A549 (cell line): Measurements from ENCODE around the gene TMEM203. TPM values are rescaled to one million over a fixed set of nuclear protein-coding genes. Genes with fewer than 3 reads are reported as not detected.

ENCODE experiments used
- ATAC-seq, 2 experiments: fragments of 200-7000 bp in 1 of 2; fragments of >200 bp in 1 of 2; cut with Nextera tagmentation in 1 of 2; cut with Tn5 transposase in 1 of 2; 3 replicates each; pipeline versions ENCODE4 v1.8.0 to v1.9.1; 2018 to 2020; ENCODE audit warnings: mild to moderate bottlenecking in 1 of 2, moderate library complexity in 1 of 2
- CTCF ChIA-PET: fragments of 300-600 bp; sonication (Branson Sonifier 250); formaldehyde crosslinking; extraction: SDS; loops from one replicate; lab custom pipeline; 2021; ENCODE audit warnings: antibody characterized with exemption, inconsistent platforms; lab: Yijun Ruan, JAX
- POLR2A ChIA-PET: fragments of 350-600 bp; formaldehyde crosslinking; extraction: SDS; loops from one replicate; lab custom pipeline; 2021; ENCODE audit warnings: antibody characterized with exemption, inconsistent platforms; lab: Yijun Ruan, JAX
- DNase-seq, 2 experiments: peaks; one replicate each; pipeline versions ENCODE4 v3.0.0 to v3.0.0-alpha.2; 2011 to 2016; ENCODE audit warnings: low read depth in 1 of 2, low spot score in 1 of 2
- FAIRE-seq: peaks from 2 replicates; lab custom pipeline; 2011; peaks lifted over from hg19 to GRCh38; lab: Jason Lieb, UNC
- H3K27ac ChIP-seq, 2 experiments: fragments of >200 bp; sonication (Bioruptor Twin); formaldehyde crosslinking; 3 replicates each; pipeline ENCODE4 v1.5.1; 2016 to 2017
- H3K4me1 ChIP-seq: fragments of >200 bp; sonication (Bioruptor Twin); formaldehyde crosslinking; 3 replicates; pipeline ENCODE4 v1.6.1; 2016
- H3K4me2 ChIP-seq: fragments of >200 bp; sonication (Bioruptor Twin); formaldehyde crosslinking; 3 replicates; pipeline ENCODE4 v1.6.1; 2016
- H3K4me3 ChIP-seq: fragments of >200 bp; sonication (Bioruptor Twin); formaldehyde crosslinking; 3 replicates; pipeline ENCODE4 v1.5.1; 2016
- H3K9me3 ChIP-seq: fragments of >200 bp; sonication (Bioruptor Twin); formaldehyde crosslinking; 3 replicates; pipeline ENCODE4 v1.6.1; 2016
- CEBPB ChIP-seq, 2 experiments: fragments of >200 bp in 1 of 2; sonication (Bioruptor Twin) in 1 of 2; formaldehyde crosslinking in 1 of 2; IDR thresholded peaks; 2 replicates each; pipeline ENCODE4 v1.6.1; 2012 to 2016
- CHD4 ChIP-seq: fragments of 200-600 bp; sonication (generic); IDR thresholded peaks from 2 replicates; pipeline ENCODE4 v1.6.1; 2016; ENCODE audit warnings: antibody characterized with exemption, mild to moderate bottlenecking, borderline replicate concordance
- EHF ChIP-seq: fragments of 250-450 bp; sonication (Bioruptor Pico); IDR thresholded peaks from 2 replicates; pipeline ENCODE4 v1.5.0; 2020; ENCODE audit warnings: mild to moderate bottlenecking
- EHMT2 ChIP-seq: fragments of 200-600 bp; sonication (generic); IDR thresholded peaks from 2 replicates; pipeline ENCODE4 v1.6.1; 2016; ENCODE audit warnings: antibody characterized with exemption, low read depth, mild to moderate bottlenecking, moderate library complexity
- FOSB ChIP-seq: fragments of 250-450 bp; sonication (Bioruptor Pico); IDR thresholded peaks from 2 replicates; pipeline ENCODE4 v1.5.0; 2020; ENCODE audit warnings: mild to moderate bottlenecking, moderate library complexity
- FOSL2 ChIP-seq, 2 experiments: fragments of 450-650 bp in 1 of 2; fragments of >200 bp in 1 of 2; sonication (Bioruptor Twin) in 1 of 2; formaldehyde crosslinking; IDR thresholded peaks; 2 replicates each; pipeline versions ENCODE4 v1.5.0 to v1.6.1; 2016 to 2020; ENCODE audit warnings: mild to moderate bottlenecking in 1 of 2, moderate library complexity in 1 of 2
- HMGXB4 ChIP-seq: fragments of 250-450 bp; sonication (Bioruptor Pico); IDR thresholded peaks from 2 replicates; pipeline ENCODE4 v1.5.0; 2021; ENCODE audit warnings: mild to moderate bottlenecking, moderate library complexity, borderline replicate concordance
- JUN ChIP-seq, 2 experiments: fragments of >200 bp; sonication (Bioruptor Twin); formaldehyde crosslinking; IDR thresholded peaks; 2 replicates in 1 of 2; 3 replicates in 1 of 2; pipeline ENCODE4 v1.6.1; 2016 to 2017
- KDM5A ChIP-seq: fragments of 200-600 bp; sonication (generic); IDR thresholded peaks from 2 replicates; pipeline ENCODE4 v1.6.1; 2016; ENCODE audit warnings: antibody characterized with exemption, mild to moderate bottlenecking
- MAFK ChIP-seq: fragments of 450-650 bp; IDR thresholded peaks from 2 replicates; pipeline ENCODE4 v1.6.1; 2014; ENCODE audit not compliant: partially characterized antibody
- MAZ ChIP-seq: fragments of 150-350 bp; IDR thresholded peaks from 2 replicates; pipeline ENCODE4 v1.6.1; 2014; ENCODE audit warnings: antibody characterized with exemption, low read depth, low read length, borderline replicate concordance
- MYC ChIP-seq: IDR thresholded peaks from 2 replicates; pipeline ENCODE4 v1.6.1; 2012; ENCODE audit warnings: mild to moderate bottlenecking, inconsistent platforms, low read length, improper control_type of control experiment, borderline replicate concordance
- NPAS2 ChIP-seq: fragments of 250-450 bp; sonication (Bioruptor Pico); IDR thresholded peaks from 2 replicates; pipeline ENCODE4 v1.8.0; 2022; ENCODE audit warnings: mild to moderate bottlenecking, moderate library complexity, borderline replicate concordance
- NR3C1 ChIP-seq: fragments of >200 bp; sonication (Bioruptor Twin); formaldehyde crosslinking; IDR thresholded peaks from 3 replicates; pipeline ENCODE4 v1.6.1; 2017
- POLR2A ChIP-seq: IDR thresholded peaks from 2 replicates; pipeline ENCODE4 v1.6.1; 2012; ENCODE audit warnings: mild to moderate bottlenecking, low read length
- POLR2AphosphoS2 ChIP-seq: conservative IDR thresholded peaks from 2 replicates; pipeline ENCODE4 v1.6.1; 2012; ENCODE audit warnings: low read length, improper control_type of control experiment, inconsistent platforms
- RARB ChIP-seq: fragments of 250-450 bp; sonication (Bioruptor Pico); IDR thresholded peaks from 2 replicates; pipeline ENCODE4 v1.8.0; 2021; ENCODE audit warnings: mild to moderate bottlenecking, moderate library complexity
- RFX5 ChIP-seq: fragments of 450-650 bp; IDR thresholded peaks from 2 replicates; pipeline ENCODE4 v1.7.1; 2014; ENCODE audit warnings: antibody characterized with exemption, mild to moderate bottlenecking, moderate library complexity
- SMC3 ChIP-seq: fragments of >200 bp; sonication (Bioruptor Twin); formaldehyde crosslinking; IDR thresholded peaks from 3 replicates; pipeline ENCODE4 v1.6.1; 2018; ENCODE audit warnings: inconsistent platforms
- ZNF302 ChIP-seq: fragments of 250-450 bp; sonication (Bioruptor Pico); IDR thresholded peaks from 2 replicates; pipeline ENCODE4 v1.9.0; 2021; ENCODE audit warnings: inconsistent platforms, mild to moderate bottlenecking, moderate library complexity
- ZSCAN20 ChIP-seq: fragments of 250-450 bp; sonication (Bioruptor Pico); IDR thresholded peaks from 2 replicates; pipeline ENCODE4 v1.8.0; 2022; ENCODE audit warnings: mild to moderate bottlenecking, moderate library complexity
- WGBS: methylation state at CpG from one replicate; pipeline ENCODE4 v1.1.6; 2017; ENCODE audit errors: missing lambda C conversion rate; 5-methylcytosine and 5-hydroxymethylcytosine counted together
- polyA plus RNA-seq, 4 experiments: library from polyadenylated mRNA; depleted of rRNA in 3 of 4; stranded (reverse); fragments of >200 nt; fragmentation: RNase III in 1 of 4; extraction: RNeasy Plus Mini Kit Qiagen cat#74134 plus additional on column Dnase treatment in 1 of 4; gene quantifications; 2 replicates in 3 of 4; 3 replicates in 1 of 4; pipeline ENCODE4 v1.2.3, GENCODE V29; 2011 to 2017
- TF ChIP-seq, protein P1 (sequence below): IDR thresholded peaks from 2 replicates; pipeline ENCODE4 v1.6.1; 2012
- TF ChIP-seq, protein P2 (sequence below): fragments of >200 bp; sonication (Bioruptor Twin); formaldehyde crosslinking; IDR thresholded peaks from 3 replicates; pipeline ENCODE4 v1.6.1; 2016
- TF ChIP-seq, protein P3 (sequence below): fragments of >200 bp; sonication (Bioruptor Twin); formaldehyde crosslinking; IDR thresholded peaks from 2 replicates; pipeline ENCODE4 v1.6.1; 2016
- TF ChIP-seq, protein P4 (sequence below): fragments of >200 bp; sonication (Bioruptor Twin); formaldehyde crosslinking; IDR thresholded peaks from 3 replicates; pipeline ENCODE4 v1.5.1; 2016

Gene TMEM203
- polyA plus RNA-seq, 2 of the 4 experiments (the other 2 are of a cell fraction), result 31.0 to 47.3 TPM

DNA sequence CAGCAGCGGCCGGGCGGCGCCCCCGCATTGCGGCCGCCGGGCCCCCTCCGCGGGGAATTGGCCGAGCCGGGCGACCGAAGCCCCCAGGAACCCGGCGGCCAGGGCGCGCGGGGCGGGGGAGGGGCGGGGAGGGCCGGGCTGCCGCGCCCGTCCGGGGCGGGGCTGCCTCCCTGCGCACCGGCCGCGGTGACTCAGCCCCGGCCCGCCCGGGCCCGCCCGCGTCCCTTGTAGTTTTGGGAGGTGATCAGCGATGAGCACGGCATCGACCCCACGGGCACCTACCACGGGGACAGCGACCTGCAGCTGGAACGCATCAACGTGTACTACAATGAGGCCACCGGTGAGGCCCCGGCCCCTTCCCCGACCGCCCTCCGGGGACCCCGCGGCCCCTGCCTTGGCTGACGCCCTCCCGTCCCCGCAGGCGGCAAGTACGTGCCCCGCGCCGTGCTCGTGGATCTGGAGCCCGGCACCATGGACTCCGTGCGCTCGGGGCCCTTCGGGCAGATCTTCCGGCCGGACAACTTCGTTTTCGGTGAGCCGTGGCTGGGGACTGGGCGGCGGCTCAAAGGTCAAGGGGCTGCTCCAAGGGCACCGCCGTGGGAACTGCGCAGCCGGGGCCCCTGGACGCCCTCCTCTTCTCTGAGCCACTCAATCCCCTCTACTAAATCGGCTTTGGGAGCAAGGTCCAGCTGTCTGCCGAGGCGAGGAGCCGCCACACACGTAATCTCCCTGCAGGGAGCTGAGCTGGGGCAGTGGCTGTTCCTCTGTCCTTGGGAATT lies 36.2 kb upstream of the TMEM203 start:
- no peak for FAIRE-seq
- ChIA-PET CTCF (interaction anchor here (1.0 to 13.1 kb wide), 9 partner anchors 8 to 212 kb away, joined by 3 to 236 read pairs (median 3); partner anchors contain the start of genes CYSRT1, NELFB, NRARP and RNF208), POLR2A (interaction anchor here (0.6 to 3.3 kb wide), 21 partner anchors 8 to 407 kb away, joined by 3 to 97 read pairs (median 9); partner anchors contain the start of genes ANAPC2, DPP7, MAN1B1 and NELFB)
- TF ChIP-seq POLR2A (no peak), FOSB (CRISPR knock-in tag) (no peak), EHF (CRISPR knock-in tag) (no peak), NR3C1 (no peak), KDM5A (no peak), CHD4 (no peak), FOSL2 (IDR thresholded peaks at IDR 0.05) (peak; percentile 42; the same call in 1 of the 2 replicates), FOSL2 (CRISPR knock-in tag; IDR thresholded peaks at IDR 0.05) (peak; percentile 50), ZNF302 (CRISPR knock-in tag) (no peak), MAZ (no peak), ZSCAN20 (CRISPR knock-in tag) (no peak), MYC (no peak), MAFK (no peak), JUN (IDR thresholded peaks at IDR 0.05) (peak in 1 of 2 experiments; percentile 78; a peak in 3 of 5 replicates), RARB (CRISPR knock-in tag) (no peak), RFX5 (no peak), NPAS2 (CRISPR knock-in tag) (no peak), CEBPB (IDR thresholded peaks at IDR 0.05) (no peak), SMC3 (no peak), HMGXB4 (CRISPR knock-in tag) (no peak), POLR2AphosphoS2 (no peak), EHMT2 (no peak)
- TF ChIP-seq, protein P1, sequence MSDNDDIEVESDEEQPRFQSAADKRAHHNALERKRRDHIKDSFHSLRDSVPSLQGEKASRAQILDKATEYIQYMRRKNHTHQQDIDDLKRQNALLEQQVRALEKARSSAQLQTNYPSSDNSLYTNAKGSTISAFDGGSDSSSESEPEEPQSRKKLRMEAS, result no peak
- TF ChIP-seq, protein P2, sequence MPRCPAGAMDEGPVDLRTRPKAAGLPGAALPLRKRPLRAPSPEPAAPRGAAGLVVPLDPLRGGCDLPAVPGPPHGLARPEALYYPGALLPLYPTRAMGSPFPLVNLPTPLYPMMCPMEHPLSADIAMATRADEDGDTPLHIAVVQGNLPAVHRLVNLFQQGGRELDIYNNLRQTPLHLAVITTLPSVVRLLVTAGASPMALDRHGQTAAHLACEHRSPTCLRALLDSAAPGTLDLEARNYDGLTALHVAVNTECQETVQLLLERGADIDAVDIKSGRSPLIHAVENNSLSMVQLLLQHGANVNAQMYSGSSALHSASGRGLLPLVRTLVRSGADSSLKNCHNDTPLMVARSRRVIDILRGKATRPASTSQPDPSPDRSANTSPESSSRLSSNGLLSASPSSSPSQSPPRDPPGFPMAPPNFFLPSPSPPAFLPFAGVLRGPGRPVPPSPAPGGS, result 0 out of 3 replicates have a peak, but pooled peaks have one; percentile 46
- TF ChIP-seq, protein P3, sequence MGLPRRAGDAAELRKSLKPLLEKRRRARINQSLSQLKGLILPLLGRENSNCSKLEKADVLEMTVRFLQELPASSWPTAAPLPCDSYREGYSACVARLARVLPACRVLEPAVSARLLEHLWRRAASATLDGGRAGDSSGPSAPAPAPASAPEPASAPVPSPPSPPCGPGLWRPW, result no peak
- TF ChIP-seq, protein P4, sequence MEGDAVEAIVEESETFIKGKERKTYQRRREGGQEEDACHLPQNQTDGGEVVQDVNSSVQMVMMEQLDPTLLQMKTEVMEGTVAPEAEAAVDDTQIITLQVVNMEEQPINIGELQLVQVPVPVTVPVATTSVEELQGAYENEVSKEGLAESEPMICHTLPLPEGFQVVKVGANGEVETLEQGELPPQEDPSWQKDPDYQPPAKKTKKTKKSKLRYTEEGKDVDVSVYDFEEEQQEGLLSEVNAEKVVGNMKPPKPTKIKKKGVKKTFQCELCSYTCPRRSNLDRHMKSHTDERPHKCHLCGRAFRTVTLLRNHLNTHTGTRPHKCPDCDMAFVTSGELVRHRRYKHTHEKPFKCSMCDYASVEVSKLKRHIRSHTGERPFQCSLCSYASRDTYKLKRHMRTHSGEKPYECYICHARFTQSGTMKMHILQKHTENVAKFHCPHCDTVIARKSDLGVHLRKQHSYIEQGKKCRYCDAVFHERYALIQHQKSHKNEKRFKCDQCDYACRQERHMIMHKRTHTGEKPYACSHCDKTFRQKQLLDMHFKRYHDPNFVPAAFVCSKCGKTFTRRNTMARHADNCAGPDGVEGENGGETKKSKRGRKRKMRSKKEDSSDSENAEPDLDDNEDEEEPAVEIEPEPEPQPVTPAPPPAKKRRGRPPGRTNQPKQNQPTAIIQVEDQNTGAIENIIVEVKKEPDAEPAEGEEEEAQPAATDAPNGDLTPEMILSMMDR, result no peak
- Histone ChIP-seq H3K27ac (peak overlapping the region; percentile 98 to 99), H3K4me1 (peaks cover 48% of the 10 kb centered on the region), H3K9me3 (no peaks in the 10 kb centered on the region), H3K4me2 (peak overlapping the region; percentile 98), H3K4me3 (peak overlapping the region; percentile 91)
- WGBS, result 3% methylated on average over 28 of the region's 83 CpGs
- peak in 1 of 2 experiments; percentile 1; a peak in 1 of 6 replicates for ATAC-seq
- DNase-seq, result no peak
